K562 (cell line): ENCODE results near the gene ITGAL.

Experiments
- E4F1 ChIP-seq: fragments of 250-450 bp; sonication (Bioruptor Pico); IDR thresholded peaks from 2 replicates; pipeline ENCODE4 v1.5.0; 2021; ENCODE audit warnings: mild to moderate bottlenecking, borderline replicate concordance
- GTF3C2 ChIP-seq: IDR thresholded peaks from 3 replicates; pipeline ENCODE4 v1.6.1; 2011; ENCODE audit warnings: borderline replicate concordance, mild to moderate bottlenecking, moderate library complexity; ENCODE audit not compliant: insufficient read length; ENCODE audit errors: extremely low read depth
- IFI16 ChIP-seq: fragments of 250-450 bp; sonication (Bioruptor Pico); IDR thresholded peaks from 2 replicates; pipeline ENCODE4 v2.1.2; 2022; ENCODE audit warnings: mild to moderate bottlenecking, inconsistent platforms
- KLF16 ChIP-seq: IDR thresholded peaks from 2 replicates; pipeline ENCODE4 v1.6.1; 2016; ENCODE audit warnings: antibody characterized with exemption
- MAZ ChIP-seq, 2 experiments: fragments of 450-650 bp in 1 of 2; sonication (generic) in 1 of 2; formaldehyde crosslinking; IDR thresholded peaks in 1 of 2; conservative IDR thresholded peaks in 1 of 2; 2 replicates each; pipeline versions ENCODE4 v1.4.0 to v1.5.0; 2020; ENCODE audit warnings: mild to moderate bottlenecking in 1 of 2, missing genetic modification reagents in 1 of 2
- MTA1 ChIP-seq: fragments of 450-650 bp; IDR thresholded peaks from 2 replicates; pipeline ENCODE4 v1.6.1; 2017; ENCODE audit warnings: borderline replicate concordance
- SMC3 ChIP-seq: conservative IDR thresholded peaks from 2 replicates; pipeline ENCODE4 v1.6.1; 2011; ENCODE audit warnings: low read depth, low read length, improper control_type of control experiment; ENCODE audit not compliant: insufficient read depth
- ZNF384 ChIP-seq: IDR thresholded peaks from 2 replicates; pipeline ENCODE4 v1.6.1; 2012; ENCODE audit warnings: low read depth, low read length, improper control_type of control experiment
- ZZZ3 ChIP-seq: fragments of 450-650 bp; IDR thresholded peaks from 2 replicates; pipeline ENCODE4 v1.6.1; 2016; ENCODE audit warnings: antibody characterized with exemption, mild to moderate bottlenecking, moderate library complexity
- TF ChIP-seq, protein P1 (sequence below), 3 experiments: IDR thresholded peaks in 2 of 3; conservative IDR thresholded peaks in 1 of 3; 2 replicates each; pipeline ENCODE4 v1.5.1; 2011 to 2012; ENCODE audit warnings: low read length in 3 of 3, mild to moderate bottlenecking in 3 of 3, control low read depth in 2 of 3, improper control_type of control experiment in 1 of 3, inconsistent platforms in 1 of 3, low read depth in 1 of 3, mixed read lengths in 1 of 3, moderate library complexity in 1 of 3; ENCODE audit not compliant: insufficient read depth in 2 of 3
- TF ChIP-seq, protein P2 (sequence below): fragments of 450-650 bp; IDR thresholded peaks from 2 replicates; pipeline ENCODE4 v1.7.1; 2018; ENCODE audit warnings: mild to moderate bottlenecking, low read depth; ENCODE audit not compliant: partially characterized antibody

DNA sequence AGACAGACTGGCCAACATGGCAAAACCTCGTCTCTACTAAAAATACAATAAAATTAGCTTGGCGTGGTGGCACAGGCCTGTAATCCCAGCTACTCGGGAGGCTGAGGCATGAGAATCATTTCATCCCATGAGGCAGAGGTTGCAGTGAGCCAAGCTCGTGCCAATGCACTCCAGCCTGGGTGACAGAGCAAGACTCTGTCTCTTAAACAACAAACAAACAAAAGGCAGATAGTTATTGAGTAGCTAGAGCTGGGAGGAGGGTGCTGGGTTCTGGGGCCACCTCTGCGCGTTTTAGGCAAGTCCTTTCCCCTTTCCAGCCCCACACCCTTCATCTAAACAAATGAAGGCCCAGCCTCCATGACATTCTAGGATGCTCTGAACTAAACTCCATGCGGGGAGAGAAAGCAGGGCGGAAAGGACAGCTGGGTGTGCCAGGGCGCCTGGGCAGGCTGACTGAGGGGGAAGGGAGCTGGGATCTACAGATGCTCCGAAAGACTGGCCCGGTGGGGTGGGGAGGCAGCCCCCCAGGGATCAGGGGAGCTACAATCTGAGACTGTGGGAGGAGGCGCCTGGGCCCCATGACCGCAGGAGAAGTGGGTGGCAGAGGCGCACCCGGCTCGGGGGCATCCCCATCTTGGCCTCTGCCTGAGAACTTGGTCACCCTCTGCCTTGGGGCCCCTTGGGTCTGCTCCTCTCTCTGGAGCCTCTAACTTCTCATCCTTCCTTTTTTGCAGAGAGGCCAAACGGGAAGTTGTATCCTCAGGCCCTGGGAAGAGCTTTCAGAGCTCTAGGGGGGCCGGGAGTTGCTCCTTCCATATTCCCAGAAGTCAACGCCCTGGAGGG is 910 bp downstream of the ITGAL start:
- TF ChIP-seq IFI16 = no peak
- TF ChIP-seq GTF3C2 = no peak
- no peak for TF ChIP-seq KLF16
- no peak for TF ChIP-seq ZZZ3
- TF ChIP-seq MTA1 = no peak
- TF ChIP-seq, protein P1, sequence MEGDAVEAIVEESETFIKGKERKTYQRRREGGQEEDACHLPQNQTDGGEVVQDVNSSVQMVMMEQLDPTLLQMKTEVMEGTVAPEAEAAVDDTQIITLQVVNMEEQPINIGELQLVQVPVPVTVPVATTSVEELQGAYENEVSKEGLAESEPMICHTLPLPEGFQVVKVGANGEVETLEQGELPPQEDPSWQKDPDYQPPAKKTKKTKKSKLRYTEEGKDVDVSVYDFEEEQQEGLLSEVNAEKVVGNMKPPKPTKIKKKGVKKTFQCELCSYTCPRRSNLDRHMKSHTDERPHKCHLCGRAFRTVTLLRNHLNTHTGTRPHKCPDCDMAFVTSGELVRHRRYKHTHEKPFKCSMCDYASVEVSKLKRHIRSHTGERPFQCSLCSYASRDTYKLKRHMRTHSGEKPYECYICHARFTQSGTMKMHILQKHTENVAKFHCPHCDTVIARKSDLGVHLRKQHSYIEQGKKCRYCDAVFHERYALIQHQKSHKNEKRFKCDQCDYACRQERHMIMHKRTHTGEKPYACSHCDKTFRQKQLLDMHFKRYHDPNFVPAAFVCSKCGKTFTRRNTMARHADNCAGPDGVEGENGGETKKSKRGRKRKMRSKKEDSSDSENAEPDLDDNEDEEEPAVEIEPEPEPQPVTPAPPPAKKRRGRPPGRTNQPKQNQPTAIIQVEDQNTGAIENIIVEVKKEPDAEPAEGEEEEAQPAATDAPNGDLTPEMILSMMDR (IDR thresholded peaks at IDR 0.05 in 2 of 3, conservative IDR thresholded peaks at IDR 0.05 in 1 of 3; ENCODE audit: insufficient read depth in 2 of 3, low read depth in 1 of 3, low read length in 3 of 3) = no peak
- no peak for TF ChIP-seq SMC3
- TF ChIP-seq, protein P2, sequence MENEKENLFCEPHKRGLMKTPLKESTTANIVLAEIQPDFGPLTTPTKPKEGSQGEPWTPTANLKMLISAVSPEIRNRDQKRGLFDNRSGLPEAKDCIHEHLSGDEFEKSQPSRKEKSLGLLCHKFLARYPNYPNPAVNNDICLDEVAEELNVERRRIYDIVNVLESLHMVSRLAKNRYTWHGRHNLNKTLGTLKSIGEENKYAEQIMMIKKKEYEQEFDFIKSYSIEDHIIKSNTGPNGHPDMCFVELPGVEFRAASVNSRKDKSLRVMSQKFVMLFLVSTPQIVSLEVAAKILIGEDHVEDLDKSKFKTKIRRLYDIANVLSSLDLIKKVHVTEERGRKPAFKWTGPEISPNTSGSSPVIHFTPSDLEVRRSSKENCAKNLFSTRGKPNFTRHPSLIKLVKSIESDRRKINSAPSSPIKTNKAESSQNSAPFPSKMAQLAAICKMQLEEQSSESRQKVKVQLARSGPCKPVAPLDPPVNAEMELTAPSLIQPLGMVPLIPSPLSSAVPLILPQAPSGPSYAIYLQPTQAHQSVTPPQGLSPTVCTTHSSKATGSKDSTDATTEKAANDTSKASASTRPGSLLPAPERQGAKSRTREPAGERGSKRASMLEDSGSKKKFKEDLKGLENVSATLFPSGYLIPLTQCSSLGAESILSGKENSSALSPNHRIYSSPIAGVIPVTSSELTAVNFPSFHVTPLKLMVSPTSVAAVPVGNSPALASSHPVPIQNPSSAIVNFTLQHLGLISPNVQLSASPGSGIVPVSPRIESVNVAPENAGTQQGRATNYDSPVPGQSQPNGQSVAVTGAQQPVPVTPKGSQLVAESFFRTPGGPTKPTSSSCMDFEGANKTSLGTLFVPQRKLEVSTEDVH = no peak
- TF ChIP-seq ZNF384 = no peak
- no peak for TF ChIP-seq MAZ (CRISPR knock-in tag; conservative IDR thresholded peaks at IDR 0.05 in 1 of 2, IDR thresholded peaks at IDR 0.05 in 1 of 2)
- no peak for TF ChIP-seq E4F1
